ENCODE measurements around the gene LRRC58. TPM values are rescaled to one million over a fixed set of nuclear protein-coding genes. Genes with fewer than 3 reads are reported as not detected.

LRRC58 gene
- total RNA-seq, 1 experiment from 2014 or later: 34.8 TPM

DNA sequence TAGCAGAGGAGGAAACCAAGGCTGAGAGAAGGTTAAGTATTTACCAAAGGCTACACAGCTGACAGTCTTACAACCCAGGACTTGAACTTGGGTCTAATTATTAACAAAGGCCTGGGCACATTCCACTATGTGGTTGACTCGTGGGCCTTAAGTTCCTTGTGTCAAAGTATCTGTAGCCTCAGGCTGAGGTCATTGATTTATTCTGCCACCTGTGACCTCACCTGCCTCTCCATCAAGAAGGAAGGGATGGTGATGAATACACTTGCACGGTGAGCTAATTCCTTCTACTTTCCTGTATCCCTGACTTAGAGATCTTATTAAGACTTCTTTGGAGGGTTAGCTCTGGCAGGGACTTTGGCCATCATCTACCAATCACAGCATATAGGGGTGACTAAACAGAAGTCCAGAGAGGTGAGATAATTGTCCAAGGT, 19.9 kb upstream of the LRRC58 start:
- ATAC-seq: no peak
- H3K9me3 ChIP-seq (ENCODE audit: control insufficient read depth in 1 of 2, insufficient read depth in 1 of 2, low read depth in 1 of 2, low read length in 2 of 2): no peaks in the 10 kb centered on the region
- RAD21 ChIA-PET (ENCODE audit: low non-redundant PET in 1 of 2, low total read pairs in 2 of 2, uncharacterized antibody in 2 of 2, unreplicated experiment in 2 of 2): no interaction called here
- no peak overlapping the region for H3K27ac ChIP-seq (ENCODE audit: low read depth, low read length)
- H3K27me3 ChIP-seq (ENCODE audit: insufficient read depth, low read length): no peaks in the 10 kb centered on the region
- no peaks in the 10 kb centered on the region for H3K4me1 ChIP-seq (ENCODE audit: control insufficient read depth in 1 of 2, insufficient read depth in 2 of 2, low read length in 2 of 2)
- H2AFZ ChIP-seq (ENCODE audit: low read depth, low read length, poor library complexity, severe bottlenecking): no peak overlapping the region
- intact Hi-C loops (cut with micrococcal nuclease): no loop called here
- BruUV-seq (replicated peaks): no TSS peak
- no peak overlapping the region for H3K4me3 ChIP-seq (replicated peaks in 1 of 2; ENCODE audit: low read depth in 1 of 2, low read length in 2 of 2)
- CTCF ChIA-PET: interaction anchor here (0.9 kb wide), 1 partner anchor 48 kb away, joined by 3 read pairs; no protein-coding TSS in a partner anchor
- POLR2A ChIA-PET: no interaction called here
- DNase-seq (ENCODE audit: low read depth, low spot score): no peak
- no peaks in the 10 kb centered on the region for H3K79me2 ChIP-seq (ENCODE audit: insufficient read depth, low read length)
- H4K20me1 ChIP-seq (ENCODE audit: insufficient read depth): no peaks in the 10 kb centered on the region
- TF ChIP-seq CBX3 (IDR thresholded peaks at IDR 0.05; ENCODE audit: low read depth) (no peak), CTCF (IDR thresholded peaks at IDR 0.05 in 2 of 3, conservative IDR thresholded peaks at IDR 0.05 in 1 of 3; ENCODE audit: borderline replicate concordance in 1 of 3, insufficient read depth in 1 of 3, low read depth in 2 of 3, low read length in 2 of 3) (no peak), CEBPB (IDR thresholded peaks at IDR 0.05; ENCODE audit: low read depth) (no peak), FOSL1 (IDR thresholded peaks at IDR 0.05; ENCODE audit: low read depth) (no peak), ZFX (IDR thresholded peaks at IDR 0.05) (no peak), TCF7L2 (IDR thresholded peaks at IDR 0.05; ENCODE audit: borderline replicate concordance, extremely low read depth, insufficient read depth, insufficient read length) (no peak), YY1 (IDR thresholded peaks at IDR 0.05; ENCODE audit: extremely low read depth, insufficient replicate concordance, low read depth, low read length) (no peak), EZH2 (IDR thresholded peaks at IDR 0.05) (no peak), JUND (IDR thresholded peaks at IDR 0.05) (no peak)
- TF ChIP-seq, protein P1, sequence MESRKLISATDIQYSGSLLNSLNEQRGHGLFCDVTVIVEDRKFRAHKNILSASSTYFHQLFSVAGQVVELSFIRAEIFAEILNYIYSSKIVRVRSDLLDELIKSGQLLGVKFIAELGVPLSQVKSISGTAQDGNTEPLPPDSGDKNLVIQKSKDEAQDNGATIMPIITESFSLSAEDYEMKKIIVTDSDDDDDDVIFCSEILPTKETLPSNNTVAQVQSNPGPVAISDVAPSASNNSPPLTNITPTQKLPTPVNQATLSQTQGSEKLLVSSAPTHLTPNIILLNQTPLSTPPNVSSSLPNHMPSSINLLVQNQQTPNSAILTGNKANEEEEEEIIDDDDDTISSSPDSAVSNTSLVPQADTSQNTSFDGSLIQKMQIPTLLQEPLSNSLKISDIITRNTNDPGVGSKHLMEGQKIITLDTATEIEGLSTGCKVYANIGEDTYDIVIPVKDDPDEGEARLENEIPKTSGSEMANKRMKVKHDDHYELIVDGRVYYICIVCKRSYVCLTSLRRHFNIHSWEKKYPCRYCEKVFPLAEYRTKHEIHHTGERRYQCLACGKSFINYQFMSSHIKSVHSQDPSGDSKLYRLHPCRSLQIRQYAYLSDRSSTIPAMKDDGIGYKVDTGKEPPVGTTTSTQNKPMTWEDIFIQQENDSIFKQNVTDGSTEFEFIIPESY (IDR thresholded peaks at IDR 0.05; ENCODE audit: extremely low read depth, insufficient replicate concordance, low read length): no peak
- H3K4me2 ChIP-seq (ENCODE audit: low read length): no peak overlapping the region
- H3K36me3 ChIP-seq (ENCODE audit: control insufficient read depth in 1 of 2, insufficient read depth in 2 of 2, low read length in 2 of 2): no peaks in the 10 kb centered on the region
- H3K9me2 ChIP-seq (ENCODE audit: insufficient read depth): no peaks in the 10 kb centered on the region
- H3K9ac ChIP-seq (ENCODE audit: low read length): no peak overlapping the region

Data from HCT116 (cell line).